GM19023 (cell line): ENCODE data around the gene CCL5.
"Not testable (repeated sequence)": the region's sequence is repeated elsewhere in the genome, so short reads cannot be mapped to it uniquely, and the experiment has no call there.

ENCODE experiments used
- ATAC-seq: cut with Tn5 transposase; IDR thresholded peaks from one replicate; pipeline ENCODE4 v1.9.1; 2021; ENCODE audit warnings: mild to moderate bottlenecking, moderate library complexity; ENCODE audit not compliant: unreplicated experiment

CCL5 gene

GRCh38 chr17:35900280-35900679 lies 20.1 kb upstream of the CCL5 start:
- ATAC-seq: no peak

DNA sequence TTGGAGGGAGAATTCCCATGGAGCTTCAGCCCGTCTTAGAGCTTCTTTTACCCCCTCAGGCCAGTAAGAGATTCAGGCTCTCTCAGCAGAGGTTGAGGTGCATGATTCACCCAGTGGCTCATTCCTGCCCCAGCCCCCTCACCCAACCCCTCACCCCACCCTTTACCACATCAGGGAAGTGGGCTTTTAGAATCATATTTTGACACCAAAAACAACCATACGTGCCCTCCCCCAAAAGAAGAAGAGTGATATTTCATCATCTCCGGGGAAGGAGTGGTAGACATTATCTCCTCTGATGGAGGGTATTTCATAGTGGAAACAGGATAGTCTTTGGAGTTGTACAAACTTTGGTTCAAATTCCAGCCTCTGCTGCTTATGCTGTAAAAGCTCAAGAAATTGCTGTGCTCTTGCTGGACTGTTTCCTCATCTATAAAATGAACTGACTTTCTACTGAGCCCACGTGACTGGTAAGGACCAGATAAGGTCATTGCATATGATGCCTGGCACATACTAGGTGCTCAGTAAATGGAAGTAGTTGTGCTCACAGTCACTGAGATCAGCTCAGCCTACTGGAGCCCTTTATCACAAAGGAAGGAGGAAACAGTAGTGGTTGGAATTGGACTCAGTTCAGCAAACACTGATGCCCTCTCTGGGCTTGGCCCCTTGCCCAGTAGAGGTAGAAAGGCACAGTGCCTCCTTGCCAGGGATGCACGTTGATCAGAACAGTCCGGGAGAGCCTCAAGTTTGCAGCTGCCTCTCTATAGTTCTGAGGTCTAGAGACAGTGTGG lies 18.3 kb upstream of the CCL5 start:
- ATAC-seq: no peak

- not testable (repeated sequence) for ATAC-seq
These were observed 17.6 kb upstream of the CCL5 start for GRCh38 chr17:35897772-35898171.

- no peak for ATAC-seq
These were observed 15.8 kb upstream of the CCL5 start for GRCh38 chr17:35895636-35896587.

- no peak for ATAC-seq
These were observed 14.0 kb upstream of the CCL5 start for GRCh38 chr17:35894206-35894605.

DNA sequence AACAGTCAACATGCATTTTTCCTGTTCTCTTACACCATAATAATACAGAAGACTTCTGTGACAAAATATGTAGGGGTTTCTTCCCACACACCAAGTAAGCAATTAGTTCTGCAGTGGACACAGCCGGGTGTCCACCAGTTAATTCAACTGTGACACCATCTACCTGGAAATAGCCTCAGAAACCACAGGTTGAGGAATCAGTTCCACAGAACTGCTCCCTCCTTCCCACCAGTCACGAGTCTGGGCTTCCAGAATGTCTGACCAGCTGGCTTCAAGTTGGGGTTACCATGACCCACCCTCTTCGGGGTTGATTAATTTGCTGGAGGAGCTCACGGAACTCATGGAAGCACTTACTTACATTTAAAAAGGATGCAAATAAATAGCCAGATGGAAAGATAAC lies 13.6 kb upstream of the CCL5 start:
- ATAC-seq: no peak

- ATAC-seq: no peak
These were observed 12.2 kb upstream of the CCL5 start for GRCh38 chr17:35892091-35893035.

GRCh38 chr17:35891269-35891668 lies 11.1 kb upstream of the CCL5 start:
- ATAC-seq: no peak

DNA sequence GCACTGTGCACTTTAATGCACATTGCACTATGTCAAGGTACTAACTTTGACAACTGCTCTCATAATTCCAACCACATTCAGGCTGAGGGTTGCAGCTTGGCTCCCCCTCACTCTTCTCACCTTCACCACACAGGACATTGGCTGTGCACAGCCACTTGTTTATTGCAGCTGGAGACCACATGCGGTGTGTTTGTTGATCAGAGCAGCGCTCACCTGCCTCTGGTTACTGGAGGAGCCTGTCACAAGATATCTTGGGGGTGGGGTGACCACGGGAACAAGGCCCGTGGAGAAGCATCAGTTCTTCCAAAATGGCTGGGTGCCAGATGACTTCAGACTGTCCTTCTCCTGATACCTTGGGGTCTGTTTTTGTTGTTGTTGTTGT lies 10.6 kb upstream of the CCL5 start:
- ATAC-seq: no peak

DNA sequence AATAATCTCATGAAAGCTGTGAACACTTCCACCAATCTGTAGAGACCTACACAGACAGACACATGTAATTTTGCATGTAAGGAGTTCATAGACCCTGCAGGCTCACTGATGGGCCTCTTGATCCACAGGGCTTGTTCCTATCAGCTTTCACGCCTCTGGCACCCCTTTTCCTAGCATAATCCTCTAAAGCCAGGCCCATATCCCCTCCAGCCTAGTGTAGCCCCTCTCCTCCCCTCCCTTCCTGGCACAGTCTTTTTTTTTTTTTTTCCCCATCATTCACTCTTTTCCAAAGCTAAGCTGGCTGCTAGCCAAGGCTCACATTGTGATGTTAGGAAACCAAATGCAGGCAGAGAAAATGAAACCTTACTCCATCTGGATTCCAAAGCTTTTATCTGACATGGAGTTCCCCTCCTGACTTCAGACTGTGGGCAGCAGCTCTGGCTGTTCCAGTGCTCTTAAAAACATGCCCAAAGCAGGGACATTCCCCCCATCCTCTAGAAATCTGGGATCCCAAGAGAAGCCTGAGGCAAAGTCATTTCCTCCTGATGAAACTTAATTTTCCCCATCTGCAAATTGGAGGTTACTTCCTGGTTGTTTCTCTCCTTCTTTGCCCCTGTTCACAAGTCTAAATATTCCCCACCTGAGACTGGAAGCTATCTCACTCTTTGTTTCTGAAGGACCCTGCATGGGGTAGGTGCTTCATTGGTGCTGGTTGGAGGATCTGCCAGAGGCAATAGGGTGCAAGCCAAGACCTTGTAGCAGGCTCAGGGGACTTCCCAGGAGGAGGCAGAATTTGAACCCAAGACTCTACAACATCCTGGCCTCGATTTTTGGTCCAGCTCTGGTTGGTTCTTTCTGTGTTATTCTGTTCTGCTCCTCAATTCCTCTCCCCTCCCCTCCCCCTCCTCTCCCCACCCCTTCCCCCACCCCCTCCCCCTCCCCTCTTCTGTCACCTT lies 9.9 kb upstream of the CCL5 start:
- ATAC-seq: no peak

GRCh38 chr17:35889241-35889640 lies 9.1 kb upstream of the CCL5 start:
- ATAC-seq: no peak

GRCh38 chr17:35878361-35878760 lies 1.8 kb downstream of the CCL5 start:
- no peak for ATAC-seq

DNA sequence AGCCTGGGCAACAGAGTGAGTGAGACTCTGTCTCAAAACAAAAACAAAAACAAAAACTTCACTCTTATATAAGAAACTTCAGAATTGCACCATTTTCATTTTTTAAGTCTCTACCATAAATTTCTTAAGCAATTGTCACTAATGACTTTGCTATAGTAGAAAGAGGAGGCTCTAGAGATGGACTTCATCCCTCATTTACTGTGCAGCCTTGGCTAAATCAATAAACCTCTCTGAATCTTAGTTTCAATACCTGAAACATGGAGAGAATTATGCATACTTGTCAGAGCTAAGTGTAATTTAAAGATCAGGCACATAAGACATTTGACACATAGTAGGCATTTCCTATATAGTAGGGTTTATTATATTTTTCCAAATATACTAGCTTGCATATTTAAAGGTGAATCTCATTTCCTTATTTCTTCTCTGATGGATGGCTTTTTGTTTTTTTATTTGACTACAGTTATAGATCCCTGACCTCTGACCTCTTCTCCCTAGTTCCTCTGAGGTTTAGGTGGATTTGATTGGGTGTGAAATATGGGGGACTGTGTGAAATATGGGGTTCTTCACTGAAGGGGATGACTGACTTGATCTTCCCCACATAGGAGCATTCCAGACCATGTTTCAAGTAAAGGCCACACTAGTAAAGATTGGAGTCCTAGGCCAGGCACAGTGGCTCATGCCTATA lies 2.7 kb downstream of the CCL5 start:
- ATAC-seq: no peak

- ATAC-seq: no peak
These were observed 3.6 kb downstream of the CCL5 start for GRCh38 chr17:35876534-35876933.

DNA sequence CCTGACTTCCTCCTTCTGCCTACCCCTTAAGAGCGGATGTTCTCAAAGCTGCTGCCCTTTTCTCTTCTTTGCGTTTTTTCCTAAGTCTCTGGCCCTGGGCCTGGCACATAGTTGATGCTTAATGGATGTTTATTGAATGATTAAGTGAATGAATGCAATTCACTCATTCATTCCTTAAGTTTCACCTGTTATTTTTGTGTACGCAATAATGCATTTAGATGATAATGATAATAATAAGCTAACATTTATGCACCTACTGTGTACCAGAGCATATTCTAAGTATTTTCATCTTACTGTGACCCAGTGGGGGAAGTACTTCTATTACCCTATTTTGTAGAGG lies 4.4 kb downstream of the CCL5 start:
- no peak for ATAC-seq

GRCh38 chr17:35875072-35875799 lies 4.9 kb downstream of the CCL5 start:
- no peak for ATAC-seq

DNA sequence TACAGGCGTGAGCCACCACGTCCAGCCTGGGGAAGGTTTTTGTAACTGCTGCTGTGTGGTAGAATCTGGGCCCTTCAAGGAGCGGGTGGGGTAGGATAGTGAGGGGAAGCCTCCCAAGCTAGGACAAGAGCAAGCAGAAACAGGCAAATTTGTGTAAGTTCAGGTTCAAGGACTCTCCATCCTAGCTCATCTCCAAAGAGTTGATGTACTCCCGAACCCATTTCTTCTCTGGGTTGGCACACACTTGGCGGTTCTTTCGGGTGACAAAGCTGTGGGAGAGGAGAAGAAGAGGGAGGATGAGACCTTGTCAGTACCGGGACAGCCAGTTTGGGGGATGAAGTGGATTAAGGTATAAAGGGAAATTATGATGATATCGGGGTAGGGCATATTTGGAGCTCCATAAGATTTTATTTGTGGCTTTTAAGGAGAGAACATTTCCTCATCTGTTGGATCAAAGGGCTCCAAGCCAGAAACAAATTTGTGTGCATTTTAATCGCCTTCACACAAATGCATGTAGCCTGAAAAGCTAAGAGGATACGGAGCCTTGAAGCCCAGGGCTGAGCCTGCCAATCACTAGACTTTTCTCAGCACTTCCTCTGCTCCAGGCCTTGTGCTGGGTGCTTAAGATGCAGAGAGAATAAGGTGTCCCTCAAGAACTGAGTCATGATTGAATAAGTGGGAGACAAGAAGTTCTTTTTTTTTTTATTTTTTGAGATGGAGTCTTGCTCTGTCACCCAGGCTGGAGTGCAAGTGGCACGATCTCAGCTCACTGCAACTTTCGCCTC lies 7.8 kb downstream of the CCL5 start:
- no peak for ATAC-seq
